Liver (tissue), 9 donors: ENCODE measurements around the gene TYRO3. TPM values are rescaled to one million over a fixed set of nuclear protein-coding genes. Genes with fewer than 3 reads are reported as not detected.

ENCODE experiments used
- DNase-seq: peaks from one replicate; pipeline ENCODE4 v3.0.0-alpha.2; 2017; ENCODE audit warnings: low spot score
- H3K27ac ChIP-seq, 2 donors: one replicate each; pipeline ENCODE4 v1.7.0; 2013; ENCODE audit warnings: inconsistent platforms in 2 of 2, low read length in 2 of 2, control low read depth in 1 of 2, low read depth in 1 of 2, mild to moderate bottlenecking in 1 of 2
- H3K27me3 ChIP-seq, 4 donors: one replicate each; pipeline versions ENCODE4 v1.6.1 to v1.7.0; 2013; ENCODE audit warnings: low read length in 3 of 4, inconsistent platforms in 1 of 4, mild to moderate bottlenecking in 1 of 4, moderate library complexity in 1 of 4; ENCODE audit not compliant: control insufficient read depth in 4 of 4, insufficient read depth in 4 of 4
- H3K36me3 ChIP-seq, 4 donors: one replicate each; pipeline versions ENCODE4 v1.6.1 to v1.7.0; 2013; ENCODE audit warnings: low read length in 3 of 4, mild to moderate bottlenecking in 3 of 4, low read depth in 1 of 4, moderate library complexity in 1 of 4; ENCODE audit not compliant: control insufficient read depth in 4 of 4, insufficient read depth in 3 of 4
- H3K4me1 ChIP-seq, 4 donors: one replicate each; pipeline versions ENCODE4 v1.6.1 to v1.7.0; 2013; ENCODE audit warnings: low read length in 3 of 4, mild to moderate bottlenecking in 3 of 4, moderate library complexity in 1 of 4; ENCODE audit not compliant: control insufficient read depth in 4 of 4, insufficient read depth in 4 of 4
- H3K4me3 ChIP-seq, 3 donors: one replicate each; pipeline versions ENCODE4 v1.6.1 to v1.7.0; 2013; ENCODE audit warnings: low read length in 3 of 3, control low read depth in 1 of 3, low read depth in 1 of 3, mild to moderate bottlenecking in 1 of 3
- H3K9ac ChIP-seq, 2 donors: one replicate each; pipeline ENCODE4 v1.7.0; 2013; ENCODE audit warnings: low read length in 2 of 2, mild to moderate bottlenecking in 2 of 2, moderate library complexity in 2 of 2, control low read depth in 1 of 2, low read depth in 1 of 2
- H3K9me3 ChIP-seq, 4 donors: one replicate each; pipeline versions ENCODE4 v1.6.1 to v1.7.0; 2013; ENCODE audit warnings: low read length in 3 of 4; ENCODE audit not compliant: control insufficient read depth in 4 of 4
- ATF3 ChIP-seq: IDR thresholded peaks from 2 replicates; pipeline ENCODE4 v1.6.1; 2016; ENCODE audit warnings: antibody characterized with exemption
- CTCF ChIP-seq: fragments of 150-350 bp; IDR thresholded peaks from 2 replicates; pipeline ENCODE4 v1.5.1; 2017; ENCODE audit warnings: improper control_type of control experiment, low read depth, low read length; ENCODE audit not compliant: missing input control
- FOXA1 ChIP-seq: IDR thresholded peaks from 2 replicates; pipeline ENCODE4 v1.6.1; 2016; ENCODE audit warnings: antibody characterized with exemption
- FOXA2 ChIP-seq: IDR thresholded peaks from 2 replicates; pipeline ENCODE4 v1.6.1; 2016; ENCODE audit warnings: antibody characterized with exemption
- HNF4A ChIP-seq, 2 donors: conservative IDR thresholded peaks; 2 replicates each; pipeline ENCODE4 v1.6.1; 2016; ENCODE audit warnings: antibody characterized with exemption in 2 of 2, mild to moderate bottlenecking in 2 of 2
- JUND ChIP-seq, 2 donors: IDR thresholded peaks; 2 replicates each; pipeline ENCODE4 v1.6.1; 2016; ENCODE audit warnings: antibody characterized with exemption in 2 of 2
- MAX ChIP-seq: IDR thresholded peaks from 2 replicates; pipeline ENCODE4 v1.6.1; 2016; ENCODE audit warnings: antibody characterized with exemption
- NR2F2 ChIP-seq: IDR thresholded peaks from 2 replicates; pipeline ENCODE4 v1.6.1; 2016; ENCODE audit warnings: antibody characterized with exemption
- RAD21 ChIP-seq, 2 donors: IDR thresholded peaks; 2 replicates each; pipeline ENCODE4 v1.6.1; 2016; ENCODE audit warnings: antibody characterized with exemption in 2 of 2, mild to moderate bottlenecking in 2 of 2
- REST ChIP-seq: IDR thresholded peaks from 2 replicates; pipeline ENCODE4 v1.6.1; 2016; ENCODE audit warnings: antibody characterized with exemption, mild to moderate bottlenecking
- RXRA ChIP-seq, 2 donors: IDR thresholded peaks; 2 replicates each; pipeline ENCODE4 v1.6.1; 2017 to 2018; ENCODE audit warnings: antibody characterized with exemption in 2 of 2, mild to moderate bottlenecking in 1 of 2
- TAF1 ChIP-seq: conservative IDR thresholded peaks from 2 replicates; pipeline ENCODE4 v1.6.1; 2016; ENCODE audit warnings: antibody characterized with exemption, mild to moderate bottlenecking
- YY1 ChIP-seq: IDR thresholded peaks from 2 replicates; pipeline ENCODE4 v1.6.1; 2016; ENCODE audit warnings: antibody characterized with exemption, mild to moderate bottlenecking
- ZBTB33 ChIP-seq: IDR thresholded peaks from 2 replicates; pipeline ENCODE4 v1.6.1; 2016; ENCODE audit warnings: antibody characterized with exemption
- WGBS: extraction: QIAGEN DNeasy Blood & Tissue Kit; methylation state at CpG from one replicate; pipeline ENCODE4 v1.1.7; 2013; 5-methylcytosine and 5-hydroxymethylcytosine counted together
- polyA plus RNA-seq, 2 donors: library from polyadenylated mRNA; stranded (reverse) in 1 of 2; unstranded in 1 of 2; fragments of 200-250 nt in 1 of 2; fragments of >200 nt in 1 of 2; fragmentation: Nextera tagmentation in 1 of 2; extraction: Ambion mirVana in 1 of 2; gene quantifications; one replicate each; pipeline versions ENCODE4 v1.2.1 to v1.2.3, GENCODE V29; 2013 to 2015
- total RNA-seq, 2 donors: library from RNA; depleted of rRNA; stranded (reverse); fragments of >200 nt; gene quantifications; one replicate each; pipeline ENCODE4 v1.2.3, GENCODE V29; 2014
- donor health status: healthy.
- donor health status: healthy.
- donor health status: healthy.
- donor health status: healthy.
- donor health status: healthy.

The TYRO3 gene
- total and polyA plus RNA-seq, 4 donors: 1.1 to 2.3 (median 2.3) TPM

- no peaks in the 10 kb centered on the region for H3K4me1 ChIP-seq
- 88% methylated on average over 6 of the region's 6 CpGs for WGBS
- no peak overlapping the region for H3K4me3 ChIP-seq
- H3K36me3 ChIP-seq: peaks cover 0 to 2% (median 0%) of the 10 kb centered on the region in 4 donors
- H3K9ac ChIP-seq: no peak overlapping the region
- H3K27me3 ChIP-seq: no peaks in the 10 kb centered on the region
- H3K27ac ChIP-seq: no peak overlapping the region
- H3K9me3 ChIP-seq: no peaks in the 10 kb centered on the region
- TF ChIP-seq ATF3 (no peak), JUND (IDR thresholded peaks at IDR 0.05) (no peak), CTCF (no peak), NR2F2 (no peak), TAF1 (no peak)
- DNase-seq: no peak
Observed at GRCh38 chr15:41575282-41575681, 16.3 kb downstream of the TYRO3 start.

GRCh38 chr15:41577863-41578735 lies 19.1 kb downstream of the TYRO3 start:
- no peak overlapping the region for H3K4me3 ChIP-seq
- H3K36me3 ChIP-seq: peaks cover 0 to 2% (median 0%) of the 10 kb centered on the region in 4 donors
- H3K27ac ChIP-seq: no peak overlapping the region
- no peaks in the 10 kb centered on the region for H3K27me3 ChIP-seq
- H3K4me1 ChIP-seq: no peaks in the 10 kb centered on the region
- 95% methylated on average over 12 of the region's 12 CpGs for WGBS
- no peaks in the 10 kb centered on the region for H3K9me3 ChIP-seq
- no peak for DNase-seq
- TF ChIP-seq JUND (IDR thresholded peaks at IDR 0.05) (no peak), NR2F2 (no peak), ZBTB33 (no peak), REST (no peak), MAX (no peak), FOXA2 (no peak), CTCF (no peak), RAD21 (IDR thresholded peaks at IDR 0.05) (no peak), ATF3 (no peak), RXRA (IDR thresholded peaks at IDR 0.05) (no peak), TAF1 (no peak), HNF4A (conservative IDR thresholded peaks at IDR 0.05) (no peak), YY1 (no peak), FOXA1 (no peak)
- H3K9ac ChIP-seq: no peak overlapping the region
